HG02763 (cell line): Measurements from ENCODE around the gene ZDHHC8.

Source experiments
- ATAC-seq: cut with Tn5 transposase; IDR thresholded peaks from one replicate; pipeline ENCODE4 v1.9.1; 2021; ENCODE audit warnings: mild to moderate bottlenecking, moderate library complexity; ENCODE audit not compliant: unreplicated experiment

The ZDHHC8 gene, protein sequence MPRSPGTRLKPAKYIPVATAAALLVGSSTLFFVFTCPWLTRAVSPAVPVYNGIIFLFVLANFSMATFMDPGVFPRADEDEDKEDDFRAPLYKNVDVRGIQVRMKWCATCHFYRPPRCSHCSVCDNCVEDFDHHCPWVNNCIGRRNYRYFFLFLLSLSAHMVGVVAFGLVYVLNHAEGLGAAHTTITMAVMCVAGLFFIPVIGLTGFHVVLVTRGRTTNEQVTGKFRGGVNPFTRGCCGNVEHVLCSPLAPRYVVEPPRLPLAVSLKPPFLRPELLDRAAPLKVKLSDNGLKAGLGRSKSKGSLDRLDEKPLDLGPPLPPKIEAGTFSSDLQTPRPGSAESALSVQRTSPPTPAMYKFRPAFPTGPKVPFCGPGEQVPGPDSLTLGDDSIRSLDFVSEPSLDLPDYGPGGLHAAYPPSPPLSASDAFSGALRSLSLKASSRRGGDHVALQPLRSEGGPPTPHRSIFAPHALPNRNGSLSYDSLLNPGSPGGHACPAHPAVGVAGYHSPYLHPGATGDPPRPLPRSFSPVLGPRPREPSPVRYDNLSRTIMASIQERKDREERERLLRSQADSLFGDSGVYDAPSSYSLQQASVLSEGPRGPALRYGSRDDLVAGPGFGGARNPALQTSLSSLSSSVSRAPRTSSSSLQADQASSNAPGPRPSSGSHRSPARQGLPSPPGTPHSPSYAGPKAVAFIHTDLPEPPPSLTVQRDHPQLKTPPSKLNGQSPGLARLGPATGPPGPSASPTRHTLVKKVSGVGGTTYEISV

DNA sequence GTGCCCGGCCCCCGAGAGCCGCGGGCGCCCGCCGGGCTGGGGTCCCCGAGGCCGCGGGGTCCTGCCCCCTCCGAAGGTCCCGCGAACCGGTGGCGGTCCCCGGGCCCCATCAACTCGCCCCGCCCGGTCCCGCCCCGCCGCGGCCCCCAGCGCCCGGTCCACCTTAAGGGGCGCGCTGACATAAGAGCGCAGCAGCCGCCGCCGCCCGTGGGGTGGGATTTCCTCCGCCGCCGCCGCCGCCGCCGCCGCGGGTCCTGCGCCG, at the start of gene ZDHHC8:
TSS of gene ZDHHC8 (plus strand) at position 208 of the 262 bp plus-strand sequence. CDS start 144 bp downstream, outside the sequence.
- ATAC-seq, result peak; percentile 41

DNA sequence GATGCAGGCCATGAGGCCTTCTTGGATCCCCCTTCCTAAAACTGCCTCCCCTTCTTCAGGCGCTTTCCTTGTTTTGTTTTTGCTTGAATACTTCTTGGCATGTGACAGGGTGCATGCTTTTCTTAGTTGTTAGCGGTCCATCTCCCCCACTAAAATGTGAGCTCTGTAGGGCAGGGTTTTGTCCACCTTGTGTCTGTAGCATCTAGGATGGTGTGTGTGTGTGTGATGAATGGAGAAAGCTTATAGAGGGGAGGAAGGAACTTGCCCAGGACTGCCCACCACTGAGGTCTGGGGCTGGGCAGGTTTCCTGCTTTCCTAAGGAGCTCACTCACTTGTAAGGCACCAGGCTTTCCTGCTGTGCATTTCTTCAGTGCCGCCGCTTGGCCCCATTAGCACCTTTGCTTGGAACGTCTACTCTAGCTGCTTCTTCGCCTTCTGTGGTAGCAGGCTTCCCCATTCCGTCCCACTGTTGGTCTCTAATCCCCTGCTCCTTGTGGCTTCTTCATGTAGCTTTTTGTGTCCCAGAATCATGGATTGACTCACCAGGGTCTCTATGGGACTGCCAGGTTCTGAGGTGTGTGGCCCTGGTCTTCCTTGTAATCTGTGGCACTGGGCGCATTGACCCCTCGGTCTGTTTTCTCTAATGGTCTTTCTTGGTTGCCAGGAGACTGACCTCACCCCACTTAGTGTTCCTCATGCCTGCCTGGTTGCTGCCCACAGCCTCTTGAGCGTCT, 48.3 kb upstream of the ZDHHC8 start:
- ATAC-seq, result no peak

DNA sequence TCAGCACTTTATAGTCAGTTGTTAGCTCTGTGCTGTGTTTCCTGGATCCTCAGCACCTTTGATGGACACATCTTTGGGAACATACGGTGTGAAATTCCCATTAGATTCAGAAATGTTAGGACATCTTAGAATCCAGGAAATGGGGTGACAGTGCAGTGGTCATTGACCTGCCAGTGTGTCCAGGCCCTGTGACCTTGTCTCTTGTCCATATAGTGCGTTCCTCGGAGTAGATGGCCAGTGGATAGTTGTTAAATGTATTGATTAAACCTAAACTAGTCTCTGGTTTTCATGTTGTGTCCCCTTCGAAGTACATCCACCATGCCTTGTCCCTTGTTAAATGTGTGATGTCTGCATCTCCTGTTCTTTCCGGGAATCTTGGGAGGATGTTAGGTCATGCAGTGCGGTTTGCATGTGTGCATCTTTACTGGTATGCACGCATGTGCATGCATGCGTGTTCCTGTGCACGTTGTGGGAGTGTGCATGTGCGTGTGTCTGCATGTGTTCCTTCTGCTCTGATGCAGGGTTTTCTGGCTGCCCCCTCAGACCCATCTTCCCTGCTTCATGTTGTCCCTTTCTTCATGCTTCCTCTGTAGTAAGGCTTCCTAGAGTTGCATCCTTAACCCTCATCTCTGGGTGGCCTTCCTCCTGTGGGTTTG, 47.6 kb upstream of the ZDHHC8 start:
- no peak for ATAC-seq

DNA sequence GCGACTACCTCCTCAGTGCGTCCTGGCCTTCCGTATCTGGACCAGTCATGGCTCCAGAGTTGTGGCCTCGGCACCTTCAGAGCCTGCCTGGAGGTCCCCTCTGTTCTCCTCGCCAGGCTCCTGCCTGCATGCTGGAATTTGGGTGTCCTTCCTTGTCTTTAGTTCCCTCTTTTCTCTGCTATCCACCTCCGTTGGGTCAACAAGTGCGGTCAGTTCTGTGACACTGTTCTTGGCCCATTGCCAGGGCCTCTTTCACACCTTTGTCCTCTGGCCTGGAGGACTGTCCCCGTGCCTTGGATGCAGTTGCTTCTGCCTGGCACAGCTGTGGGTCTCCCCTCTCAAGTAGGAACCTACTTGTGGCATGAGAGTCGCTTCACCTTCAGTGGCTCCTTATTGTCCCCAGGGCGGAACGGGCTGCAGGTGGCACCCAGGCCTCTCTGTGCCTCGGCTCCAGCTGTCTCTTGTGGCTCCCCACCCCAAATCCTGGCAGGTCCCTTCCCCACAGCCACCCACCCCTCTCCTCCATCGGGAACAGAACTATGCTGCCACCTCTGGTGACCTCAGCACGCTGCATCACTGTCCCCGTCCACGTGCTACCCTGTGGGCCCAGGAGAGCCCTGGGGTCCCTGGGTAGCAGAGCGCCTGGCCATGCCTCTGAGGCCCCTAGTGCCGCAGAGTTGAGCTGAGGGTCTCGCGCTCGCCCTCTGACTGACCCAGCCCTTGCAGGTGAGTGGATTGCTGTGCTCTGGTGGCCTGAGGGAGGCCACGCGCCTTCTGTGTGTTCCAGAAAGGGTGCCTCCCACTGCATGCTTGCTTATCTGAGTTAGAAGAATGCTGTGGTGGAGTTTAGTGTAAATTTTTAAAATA, 46.8 kb upstream of the ZDHHC8 start:
- no peak for ATAC-seq

DNA sequence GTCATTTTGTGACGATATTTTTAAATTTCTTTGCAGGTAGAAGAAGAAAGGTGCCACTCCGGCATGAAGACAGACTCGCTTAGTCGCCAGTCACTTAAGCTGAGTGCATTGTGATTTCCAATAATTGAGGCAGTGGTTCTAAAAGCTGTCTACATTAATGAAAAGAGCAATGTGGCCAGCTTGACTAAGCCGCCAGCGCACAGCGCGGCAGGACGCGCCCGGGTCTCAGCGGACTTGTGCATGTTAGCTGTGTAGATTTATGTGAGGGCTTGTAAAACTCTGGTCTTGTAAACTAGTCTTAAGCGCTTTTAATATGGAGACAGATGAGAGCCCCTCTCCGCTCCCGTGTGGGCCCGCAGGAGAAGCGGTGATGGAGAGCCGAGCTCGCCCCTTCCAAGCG, 46.0 kb upstream of the ZDHHC8 start:
- no peak for ATAC-seq

DNA sequence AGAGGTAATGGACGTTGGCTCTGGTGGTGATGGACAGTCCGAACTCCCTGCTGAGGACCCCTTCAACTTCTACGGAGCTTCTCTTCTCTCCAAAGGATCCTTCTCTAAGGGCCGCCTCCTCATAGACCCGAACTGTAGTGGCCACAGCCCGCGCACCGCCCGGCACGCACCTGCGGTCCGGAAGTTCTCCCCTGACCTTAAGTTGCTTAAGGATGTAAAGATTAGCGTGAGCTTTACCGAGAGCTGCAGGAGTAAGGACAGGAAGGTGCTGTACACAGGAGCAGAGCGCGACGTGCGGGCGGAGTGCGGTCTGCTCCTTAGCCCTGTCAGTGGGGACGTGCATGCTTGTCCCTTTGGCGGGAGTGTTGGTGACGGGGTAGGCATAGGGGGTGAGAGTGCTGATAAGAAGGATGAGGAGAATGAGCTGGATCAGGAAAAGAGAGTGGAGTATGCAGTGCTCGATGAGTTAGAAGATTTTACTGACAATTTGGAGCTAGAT, 45.5 kb upstream of the ZDHHC8 start:
- ATAC-seq, result no peak

DNA sequence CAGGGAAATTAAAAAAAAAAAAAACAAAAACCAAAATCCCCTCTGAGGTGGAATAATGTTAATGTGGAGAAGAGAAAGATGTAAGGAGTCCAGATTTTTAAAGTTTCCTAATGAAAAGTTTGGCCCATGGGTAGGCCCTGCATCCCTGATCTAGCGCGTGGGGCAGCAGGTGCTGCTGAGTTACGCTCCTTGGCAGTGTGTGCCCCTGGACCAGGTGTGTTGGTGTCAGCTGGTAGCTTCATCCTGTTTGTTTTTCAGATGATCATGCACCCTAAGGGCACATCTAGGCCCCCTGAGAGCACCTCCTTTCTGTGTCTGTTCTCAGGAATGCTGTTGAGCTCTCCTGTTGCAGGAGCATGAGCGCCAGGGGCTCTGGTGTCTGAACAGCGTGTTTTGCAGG, 44.8 kb upstream of the ZDHHC8 start:
- ATAC-seq, result no peak

DNA sequence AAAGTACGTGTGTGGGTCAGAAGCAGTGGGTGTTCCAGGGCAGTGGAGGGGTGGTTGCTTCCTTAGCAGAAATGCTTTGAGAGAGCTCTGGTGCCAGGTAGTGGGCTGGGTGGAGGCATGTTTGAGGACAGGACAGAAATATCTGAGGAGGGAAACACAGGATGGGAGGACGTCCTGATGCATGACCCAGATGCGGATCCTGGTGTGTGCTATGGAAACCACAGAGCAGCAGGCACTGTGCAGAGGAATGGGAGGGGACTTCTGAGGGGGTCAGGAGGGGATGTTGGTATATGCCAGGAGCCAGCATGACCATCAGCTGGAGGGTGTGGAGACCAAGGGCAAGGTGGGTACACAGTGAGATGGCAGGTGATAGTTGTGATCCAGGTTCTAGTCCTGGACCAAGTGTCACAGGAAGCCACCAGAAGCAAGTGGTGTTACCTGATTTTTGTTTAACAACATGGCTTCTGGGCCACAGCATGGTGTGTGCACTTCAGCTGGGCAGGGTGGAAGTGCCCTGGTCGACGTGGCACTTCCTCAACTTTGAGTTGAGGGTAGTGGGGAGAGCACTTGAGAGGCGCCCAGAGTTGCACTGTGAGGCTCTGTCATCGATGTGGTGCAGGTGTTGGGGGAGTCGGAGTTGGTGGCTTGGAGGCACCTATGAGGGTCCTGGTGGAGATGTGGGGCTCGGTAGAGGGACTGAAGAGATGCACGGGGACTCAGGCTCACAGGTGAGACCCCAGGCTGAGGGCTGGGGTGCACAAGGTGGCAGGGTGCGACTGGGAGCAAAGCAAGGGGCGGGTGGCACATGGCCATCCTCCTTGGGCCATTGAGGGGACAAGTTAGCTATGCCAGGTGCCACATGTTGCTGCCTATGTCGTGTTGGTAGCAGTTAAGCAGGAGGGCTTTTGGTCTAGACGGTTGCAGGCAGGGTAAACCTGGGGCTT, 44.0 kb upstream of the ZDHHC8 start:
- no peak for ATAC-seq

DNA sequence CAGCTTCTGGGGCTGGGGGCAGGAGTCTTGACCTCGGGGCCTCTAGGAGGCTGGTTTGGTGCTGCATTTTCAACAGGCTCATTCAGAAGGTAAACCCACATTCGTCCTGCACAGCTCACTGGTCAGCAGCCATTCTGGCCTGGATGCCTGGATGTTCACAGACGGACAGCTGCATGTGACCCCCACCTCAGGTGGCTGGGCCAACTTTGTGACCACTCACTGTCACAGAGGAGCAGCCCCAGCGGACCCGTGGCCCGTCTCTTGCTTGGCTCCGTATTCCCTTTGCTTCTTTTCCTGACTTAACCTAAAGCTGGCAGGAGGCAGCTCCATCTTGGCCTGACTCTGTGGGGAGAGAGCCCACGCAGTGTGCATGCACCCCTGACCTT, 43.3 kb upstream of the ZDHHC8 start:
- ATAC-seq, result no peak

DNA sequence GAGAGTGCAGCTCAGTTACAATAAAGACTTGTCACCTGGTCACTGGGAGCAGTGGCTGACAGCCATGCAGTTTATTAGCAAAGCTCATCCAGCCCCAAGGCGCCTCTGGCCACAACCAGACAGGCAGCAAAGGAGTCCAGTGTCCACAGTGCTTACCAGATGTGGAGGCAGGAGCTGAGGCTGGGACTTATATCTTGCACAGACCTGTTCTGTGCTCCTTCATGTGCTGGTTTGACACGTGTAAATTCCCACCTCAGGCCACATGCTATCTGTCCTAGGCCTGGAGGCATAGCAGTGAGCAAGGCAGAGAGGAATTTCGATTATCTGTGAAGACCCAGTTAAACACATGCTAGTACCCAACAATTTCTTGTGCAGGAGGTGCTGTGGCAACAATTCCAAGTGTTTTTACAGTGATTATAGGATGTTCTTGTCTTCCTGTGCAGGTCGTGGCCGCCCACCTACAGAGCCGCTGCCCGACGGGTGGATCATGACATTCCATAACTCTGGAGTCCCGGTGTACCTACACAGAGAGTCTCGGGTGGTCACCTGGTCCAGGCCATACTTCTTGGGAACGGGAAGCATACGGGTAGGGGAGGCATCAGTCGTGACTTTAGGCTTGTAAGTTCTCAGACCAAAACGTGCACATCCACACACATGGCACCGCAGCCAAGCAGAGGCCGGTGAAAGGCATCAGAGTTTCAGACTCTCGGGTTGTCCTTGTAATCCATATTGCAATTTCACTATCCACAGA, 42.2 kb upstream of the ZDHHC8 start:
- ATAC-seq, result no peak

DNA sequence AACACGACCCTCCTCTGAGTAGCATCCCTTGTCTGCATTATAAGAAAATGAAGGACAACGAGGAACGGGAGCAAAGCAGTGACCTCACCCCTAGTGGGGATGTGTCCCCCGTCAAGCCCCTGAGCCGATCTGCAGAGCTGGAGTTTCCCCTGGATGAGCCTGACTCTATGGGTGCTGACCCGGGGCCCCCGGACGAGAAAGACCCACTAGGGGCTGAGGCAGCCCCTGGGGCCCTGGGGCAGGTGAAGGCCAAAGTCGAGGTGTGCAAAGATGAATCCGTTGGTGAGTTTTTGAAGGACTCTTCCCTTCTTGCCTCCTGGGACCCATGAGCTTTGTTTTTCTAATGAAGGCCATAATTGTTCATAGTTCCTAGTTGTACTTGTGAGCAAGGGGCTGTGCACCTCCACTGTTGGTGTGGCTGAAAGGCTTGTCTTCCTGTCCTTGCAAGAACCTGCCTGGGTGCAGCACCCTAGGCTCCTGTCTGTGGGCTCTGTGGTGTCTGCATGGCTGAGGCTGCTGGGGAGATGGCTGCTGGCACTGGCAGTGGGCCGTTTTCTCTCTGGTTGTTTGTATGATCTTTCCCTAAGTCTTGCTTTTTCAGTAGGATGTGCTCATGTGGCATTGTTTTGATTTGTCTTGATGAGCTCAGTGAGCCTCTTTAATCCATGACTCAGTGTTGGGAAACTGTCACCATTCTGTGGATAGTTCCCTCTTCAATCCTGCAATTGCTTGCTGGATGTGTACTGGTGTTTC, 41.5 kb upstream of the ZDHHC8 start:
- no peak for ATAC-seq

DNA sequence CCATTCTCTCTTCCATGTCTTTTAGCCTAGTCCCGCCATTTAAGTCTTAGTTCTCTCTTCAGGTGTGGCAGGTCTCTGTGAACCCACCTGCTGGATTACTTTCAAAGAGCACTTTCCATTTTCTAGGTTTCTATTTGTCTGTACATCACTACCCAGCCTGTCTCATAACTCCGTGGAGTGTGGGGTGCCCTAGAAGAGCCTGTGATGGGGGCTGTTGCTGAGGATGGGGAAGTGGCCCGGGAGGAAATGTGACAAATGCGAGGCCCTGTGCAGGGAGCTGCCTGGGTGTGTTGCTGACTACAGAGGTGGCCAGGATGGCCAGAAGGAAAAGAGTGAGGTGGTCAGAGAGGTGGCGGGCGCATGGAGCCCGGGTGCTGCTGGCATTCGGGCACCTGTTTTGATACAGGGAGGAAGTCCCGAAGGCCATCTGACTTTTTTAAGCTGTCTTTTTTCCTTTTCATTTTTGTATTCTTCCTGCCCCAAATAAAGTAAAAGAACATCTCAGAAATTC, 40.8 kb upstream of the ZDHHC8 start:
- no peak for ATAC-seq

DNA sequence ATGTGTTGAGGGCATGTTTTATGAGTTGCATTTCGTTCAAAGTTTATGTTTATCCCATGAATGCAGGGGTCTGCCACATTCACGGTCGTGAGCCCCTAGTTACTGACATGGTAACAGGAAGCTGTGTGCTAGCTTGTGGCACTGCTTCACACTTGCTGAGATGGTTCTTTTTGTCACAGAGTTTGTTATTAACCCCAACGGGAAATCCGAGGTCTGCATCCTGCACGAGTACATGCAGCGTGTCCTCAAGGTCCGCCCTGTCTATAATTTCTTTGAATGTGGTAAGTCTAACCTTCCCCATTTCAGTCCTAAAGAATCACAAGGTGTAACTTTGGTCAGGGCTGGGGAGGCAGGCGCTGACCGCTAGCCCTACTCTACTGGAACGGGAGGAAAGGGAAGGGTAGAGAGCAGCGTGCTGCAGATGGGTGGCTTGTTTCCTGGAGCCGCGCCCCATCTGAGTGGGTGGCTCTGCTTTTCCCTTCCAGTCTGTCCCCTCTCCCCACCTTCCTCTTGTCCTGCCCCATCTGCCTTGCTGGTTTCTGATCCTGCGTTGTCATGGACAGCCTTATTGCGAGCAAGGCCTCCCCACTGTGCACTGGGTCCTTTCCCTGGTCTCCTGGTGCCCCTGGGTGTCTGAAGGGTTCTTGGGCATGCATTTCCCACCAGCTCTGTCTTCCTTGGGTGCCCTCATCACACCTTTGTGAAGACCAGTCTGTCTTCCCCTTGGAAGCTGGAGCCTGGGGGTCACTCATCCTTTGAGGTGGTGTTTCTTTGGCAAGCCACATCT, 39.7 kb upstream of the ZDHHC8 start:
- no peak for ATAC-seq

DNA sequence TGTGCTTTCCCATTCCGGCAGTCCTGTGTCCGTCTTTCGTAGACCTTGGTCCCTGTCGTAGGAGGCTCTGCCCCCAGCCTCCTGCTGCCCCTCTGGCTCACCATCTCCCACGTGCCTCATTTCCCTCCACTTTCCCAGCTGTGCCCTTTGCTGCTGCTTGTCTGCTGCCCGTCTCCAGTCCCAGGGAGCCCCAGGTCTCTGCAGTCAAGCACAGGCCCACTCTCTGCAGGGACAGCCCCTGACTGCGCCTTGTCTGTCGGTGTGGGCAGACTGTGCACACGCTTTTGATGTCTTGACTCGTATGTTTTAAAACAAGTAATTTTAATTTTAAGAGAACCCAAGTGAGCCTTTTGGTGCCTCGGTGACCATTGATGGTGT, 39.1 kb upstream of the ZDHHC8 start:
- ATAC-seq, result no peak

DNA sequence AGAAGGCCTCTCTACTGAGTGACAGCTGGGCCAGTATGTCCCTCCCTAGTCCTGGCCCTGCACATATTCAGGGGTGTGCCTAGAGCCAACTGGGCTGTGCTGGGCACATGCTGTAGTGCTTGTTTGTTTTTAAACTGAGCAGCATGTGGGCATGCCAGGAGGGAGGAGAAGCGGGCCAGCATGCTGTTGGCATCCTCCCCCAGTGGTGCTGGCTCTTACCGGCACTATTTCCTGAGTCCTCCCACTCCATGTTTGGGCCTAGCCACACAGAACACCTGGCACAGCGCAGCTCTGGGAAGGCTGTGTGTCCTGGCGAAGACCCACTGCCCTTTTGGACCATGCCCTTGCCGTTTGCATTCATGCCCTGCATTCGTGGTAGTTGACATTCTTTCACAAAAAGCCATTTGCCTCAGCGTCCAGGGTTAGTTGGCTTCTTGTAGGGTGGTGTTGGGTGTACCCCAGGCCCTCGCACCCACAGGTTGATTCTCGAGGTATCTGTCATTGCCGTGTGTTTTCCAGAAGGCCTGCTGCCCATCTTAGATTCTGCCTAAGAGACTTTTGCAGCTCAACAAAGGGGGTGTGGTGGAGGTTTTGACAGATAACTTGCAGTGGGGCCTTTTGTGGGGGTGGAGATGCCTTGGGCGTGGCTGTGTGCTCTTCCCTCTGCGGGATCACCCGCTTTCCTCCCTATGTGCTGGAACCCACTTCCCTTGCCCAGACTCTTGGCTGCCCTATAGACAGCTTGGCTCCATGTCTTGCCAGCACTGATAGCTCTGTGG, 38.0 kb upstream of the ZDHHC8 start:
- ATAC-seq, result no peak

DNA sequence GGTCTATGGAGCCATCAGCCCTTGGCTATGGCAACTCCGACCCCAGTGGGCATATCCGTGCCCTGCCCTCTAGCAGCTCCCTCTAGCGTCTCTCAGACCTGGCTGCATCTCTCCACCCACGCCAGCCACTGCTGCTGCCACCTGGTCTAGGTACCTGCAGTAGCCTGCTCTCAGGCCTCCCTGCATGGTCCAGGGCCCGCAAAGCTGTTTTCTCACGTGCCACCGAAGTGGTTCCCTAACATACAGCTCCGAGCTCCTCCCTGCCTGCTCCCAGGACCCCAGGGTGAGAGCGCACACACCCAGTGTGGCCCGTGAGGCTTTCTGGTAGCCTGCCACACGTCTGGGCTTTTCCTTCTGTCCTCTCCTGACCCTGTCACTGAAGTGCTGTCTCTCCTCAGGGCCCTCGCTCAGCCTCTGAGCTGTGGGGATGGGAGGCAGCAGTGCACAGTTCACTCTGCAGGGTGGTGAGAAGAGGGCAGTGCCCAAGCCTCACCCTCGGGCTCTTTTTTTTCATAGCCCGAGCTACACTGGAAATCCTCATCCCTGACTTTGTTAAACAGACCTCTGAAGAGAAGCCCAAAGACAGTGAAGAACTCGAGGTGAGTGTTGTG, 37.3 kb upstream of the ZDHHC8 start:
- ATAC-seq, result no peak
